Left lung (tissue), 10 donors: ENCODE data around the gene EXTL1. TPM values are rescaled to one million over a fixed set of nuclear protein-coding genes. Genes with fewer than 3 reads are reported as not detected.

Experiments
- ATAC-seq: fragments of 200-7000 bp; cut with Tn5 transposase; one replicate; pipeline ENCODE4 v1.9.1; 2020; ENCODE audit warnings: moderate library complexity
- DNase-seq, 4 donors: peaks; one replicate each; pipeline ENCODE4 v3.0.0-alpha.2; 2013 to 2020
- H3K27ac ChIP-seq, 2 donors: fragments of 200-600 bp; sonication (generic) in 1 of 2; one replicate each; pipeline versions ENCODE4 v1.5.0 to v1.8.0; 2020 to 2021
- H3K27me3 ChIP-seq, 2 donors: fragments of 200-600 bp; sonication (generic) in 1 of 2; one replicate each; pipeline versions ENCODE4 v1.5.0 to v1.8.0; 2020 to 2021
- H3K36me3 ChIP-seq, 2 donors: fragments of 200-600 bp; sonication (generic) in 1 of 2; one replicate each; pipeline versions ENCODE4 v1.5.0 to v1.8.0; 2020 to 2021
- H3K4me1 ChIP-seq, 2 donors: fragments of 200-600 bp; one replicate each; pipeline ENCODE4 v1.8.0; 2021
- H3K4me3 ChIP-seq, 2 donors: fragments of 200-600 bp; sonication (generic) in 1 of 2; one replicate each; pipeline versions ENCODE4 v1.5.0 to v1.8.0; 2020 to 2021; ENCODE audit warnings: mild to moderate bottlenecking in 1 of 2
- H3K9me3 ChIP-seq, 2 donors: fragments of 200-600 bp; sonication (generic) in 1 of 2; one replicate each; pipeline versions ENCODE4 v1.5.0 to v1.8.0; 2020 to 2021
- CTCF ChIP-seq, 2 donors: fragments of 200-600 bp; sonication (generic) in 1 of 2; IDR thresholded peaks; one replicate each; pipeline versions ENCODE4 v1.5.0 to v1.8.0; 2021; ENCODE audit warnings: antibody characterized with exemption in 2 of 2
- intact Hi-C, 2 donors: fragments of 100-400 bp; cut with DNase I; formaldehyde crosslinking; loops; one replicate each; pipeline versions ENCODE4 v1.11.2 to v1.14.2; 2022
- polyA plus RNA-seq, 6 donors: library from polyadenylated mRNA; unstranded; fragments of 120-200 nt; gene quantifications; one replicate each; pipeline ENCODE4 v1.2.1, GENCODE V29; 2013; ENCODE audit not compliant: insufficient read length in 6 of 6
- total RNA-seq, 2 donors: library from RNA; stranded (reverse); fragmentation: NEBNext Ultra II Directional; extraction: Animal tissue kit (Norgen Biotek cat#: 25700); gene quantifications; one replicate each; pipeline ENCODE4 v1.2.1, GENCODE V29; 2021
- donor health status: DM: no; HTN: yes; CAD: no.
- donor health status: DM: no; HTN: no; CAD: no.

EXTL1 gene
- total and polyA plus RNA-seq, 8 donors, result 0.13 to 1.0 (median 0.79) TPM

DNA sequence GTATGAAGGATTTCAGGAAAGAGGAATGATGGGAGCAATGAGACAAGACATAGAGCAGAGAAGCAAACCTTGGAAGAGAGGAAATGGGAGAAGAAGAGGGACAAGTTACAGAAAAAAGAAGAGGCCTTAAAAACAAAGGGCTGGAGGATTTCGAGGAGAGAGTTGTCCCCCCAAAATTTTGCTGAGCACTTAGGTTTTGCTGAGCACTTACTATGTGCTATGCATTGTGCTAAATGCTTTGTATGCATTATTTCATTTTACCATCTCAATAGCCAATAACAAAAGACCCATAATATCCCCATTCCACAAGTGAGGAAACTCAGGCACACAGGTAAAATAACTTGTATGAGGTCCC lies 48.3 kb downstream of the EXTL1 start:
- TF ChIP-seq CTCF (IDR thresholded peaks at IDR 0.05), result no peak
- intact Hi-C loops, result no loop called here
- no peak overlapping the region for H3K4me3 ChIP-seq
- ATAC-seq (no peak), DNase-seq (no peak)
- H3K9me3 ChIP-seq, result no peaks in the 10 kb centered on the region
- no peaks in the 10 kb centered on the region for H3K36me3 ChIP-seq
- H3K27ac ChIP-seq, result no peak overlapping the region
- H3K4me1 ChIP-seq, result no peaks in the 10 kb centered on the region
- H3K27me3 ChIP-seq, result peaks cover 8 to 53% of the 10 kb centered on the region in 2 donors

DNA sequence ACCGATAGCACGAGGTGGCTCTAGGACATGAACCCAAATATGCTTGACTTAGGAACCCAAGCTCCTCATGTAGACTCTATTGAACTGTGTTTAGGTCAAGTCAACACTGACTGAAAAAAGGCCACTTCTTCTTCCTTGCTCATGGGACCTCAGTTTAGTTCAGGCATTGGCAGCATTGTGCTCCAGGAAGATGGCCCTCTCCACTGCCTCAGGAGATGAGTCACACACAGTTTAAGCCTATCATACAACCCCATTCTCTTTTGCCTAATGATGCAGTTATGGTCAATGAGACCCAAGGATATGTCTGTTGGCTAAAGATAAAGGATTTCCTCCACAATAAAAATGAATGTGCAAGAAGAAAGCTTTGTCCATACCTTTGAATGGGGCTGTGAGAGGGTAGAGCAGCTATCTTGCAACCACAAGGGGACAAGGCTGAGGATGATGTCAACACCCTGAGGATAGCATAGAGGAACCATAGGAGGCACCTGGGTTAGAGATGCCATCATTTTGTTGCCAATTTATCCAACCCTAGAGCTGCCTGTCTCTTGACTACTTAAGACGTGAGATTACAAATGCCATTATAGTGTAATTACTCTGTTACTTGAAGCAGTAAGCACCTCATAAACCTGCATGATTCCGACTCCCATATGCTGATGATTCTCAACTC lies 48.9 kb downstream of the EXTL1 start:
- ATAC-seq, result no peak
- Histone ChIP-seq H3K4me1 (no peaks in the 10 kb centered on the region), H3K36me3 (no peaks in the 10 kb centered on the region), H3K27me3 (peaks cover 8 to 56% of the 10 kb centered on the region in 2 donors), H3K9me3 (no peaks in the 10 kb centered on the region), H3K4me3 (no peak overlapping the region), H3K27ac (no peak overlapping the region)
- intact Hi-C loops, result no loop called here
- DNase-seq, result no peak
- no peak for TF ChIP-seq CTCF (IDR thresholded peaks at IDR 0.05)

- ATAC-seq (no peak), DNase-seq (no peak)
- Histone ChIP-seq H3K27me3 (peaks cover 8 to 59% of the 10 kb centered on the region in 2 donors), H3K27ac (no peak overlapping the region), H3K4me3 (no peak overlapping the region), H3K4me1 (no peaks in the 10 kb centered on the region), H3K9me3 (no peaks in the 10 kb centered on the region), H3K36me3 (no peaks in the 10 kb centered on the region)
- no peak for TF ChIP-seq CTCF (IDR thresholded peaks at IDR 0.05)
- intact Hi-C loops, result no loop called here
Measured at GRCh38 chr1:26070963-26071342, 49.4 kb downstream of the EXTL1 start.

- Histone ChIP-seq H3K4me1 (no peaks in the 10 kb centered on the region), H3K27ac (no peak overlapping the region), H3K9me3 (no peaks in the 10 kb centered on the region), H3K27me3 (peaks cover 8 to 57% of the 10 kb centered on the region in 2 donors), H3K4me3 (no peak overlapping the region), H3K36me3 (no peaks in the 10 kb centered on the region)
- intact Hi-C loops, result no loop called here
- TF ChIP-seq CTCF (IDR thresholded peaks at IDR 0.05), result no peak
- DNase-seq, result no peak
- ATAC-seq, result no peak
Measured at GRCh38 chr1:26072305-26072704, 50.7 kb downstream of the EXTL1 start.

DNA sequence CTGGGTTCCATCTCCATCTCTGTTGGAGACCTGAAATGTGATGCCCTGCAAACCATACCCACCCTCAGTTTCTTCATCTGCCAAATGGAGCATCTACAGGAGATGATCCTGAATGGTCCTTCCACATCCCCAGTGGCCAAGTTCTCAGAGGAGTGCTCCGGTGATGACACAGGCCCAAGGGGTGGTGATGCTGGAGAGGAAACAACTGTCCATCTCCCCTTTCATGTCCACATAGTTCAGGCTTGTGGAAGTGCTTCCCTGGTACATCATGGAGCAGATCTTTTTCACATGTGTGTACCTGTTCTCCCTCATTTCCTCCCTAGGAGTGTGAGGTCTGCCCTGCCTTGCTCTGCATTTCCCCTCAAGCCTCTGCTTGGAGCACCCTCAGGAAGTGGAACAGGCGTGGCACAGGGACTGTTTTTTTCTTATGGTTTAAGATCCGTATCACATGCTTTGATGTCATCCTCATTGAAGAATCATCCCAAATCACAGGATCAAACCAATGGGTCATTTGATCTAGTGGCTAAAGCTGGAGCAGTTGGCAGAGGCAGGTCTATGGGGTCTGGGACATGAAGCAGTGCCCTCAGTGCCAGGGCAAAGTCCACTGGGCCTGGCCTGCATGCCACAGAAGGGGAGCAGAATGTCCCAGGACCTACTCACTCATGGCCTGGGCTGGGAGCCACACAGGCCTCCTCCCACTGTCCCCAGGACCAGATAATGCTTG lies 54.0 kb downstream of the EXTL1 start:
- no peak for DNase-seq
- no peaks in the 10 kb centered on the region for H3K4me1 ChIP-seq
- H3K4me3 ChIP-seq, result no peak overlapping the region
- no peak overlapping the region for H3K27ac ChIP-seq
- intact Hi-C loops, result no loop called here
- peaks cover 8 to 37% of the 10 kb centered on the region in 2 donors for H3K27me3 ChIP-seq
- no peaks in the 10 kb centered on the region for H3K36me3 ChIP-seq
- ATAC-seq, result no peak
- TF ChIP-seq CTCF (IDR thresholded peaks at IDR 0.05), result no peak
- H3K9me3 ChIP-seq, result no peaks in the 10 kb centered on the region
